GM19467 (cell line): ENCODE results near the gene NPM3.
"Not testable (repeated sequence)": the region's sequence is repeated elsewhere in the genome, so short reads cannot be mapped to it uniquely, and the experiment has no call there.

ENCODE experiments used
- ATAC-seq: cut with Tn5 transposase; IDR thresholded peaks from one replicate; pipeline ENCODE4 v1.9.1; 2021; ENCODE audit warnings: mild to moderate bottlenecking, moderate library complexity; ENCODE audit not compliant: unreplicated experiment

NPM3 gene

GRCh38 chr10:101807158-101807557 is 23.9 kb upstream of the NPM3 start:
- no peak for ATAC-seq

DNA sequence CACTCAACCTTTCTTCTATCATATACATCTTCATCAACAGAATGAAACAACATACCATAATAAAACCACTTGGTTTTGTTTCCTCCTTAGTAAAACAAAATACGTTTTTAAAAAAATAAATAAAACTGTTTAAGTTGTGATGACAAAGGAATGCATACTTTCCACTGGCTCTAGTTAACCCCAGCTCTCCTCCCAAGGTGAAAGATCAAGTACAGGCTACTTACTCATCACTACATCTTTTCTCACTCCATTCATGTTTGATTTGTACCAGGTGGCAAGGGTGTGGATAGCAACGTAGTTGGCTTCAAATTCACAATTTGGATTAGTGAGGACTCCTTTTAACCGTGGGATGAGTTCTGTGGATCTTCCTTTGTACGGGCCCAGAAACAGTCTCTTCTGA is 20.3 kb upstream of the NPM3 start:
- no peak for ATAC-seq

DNA sequence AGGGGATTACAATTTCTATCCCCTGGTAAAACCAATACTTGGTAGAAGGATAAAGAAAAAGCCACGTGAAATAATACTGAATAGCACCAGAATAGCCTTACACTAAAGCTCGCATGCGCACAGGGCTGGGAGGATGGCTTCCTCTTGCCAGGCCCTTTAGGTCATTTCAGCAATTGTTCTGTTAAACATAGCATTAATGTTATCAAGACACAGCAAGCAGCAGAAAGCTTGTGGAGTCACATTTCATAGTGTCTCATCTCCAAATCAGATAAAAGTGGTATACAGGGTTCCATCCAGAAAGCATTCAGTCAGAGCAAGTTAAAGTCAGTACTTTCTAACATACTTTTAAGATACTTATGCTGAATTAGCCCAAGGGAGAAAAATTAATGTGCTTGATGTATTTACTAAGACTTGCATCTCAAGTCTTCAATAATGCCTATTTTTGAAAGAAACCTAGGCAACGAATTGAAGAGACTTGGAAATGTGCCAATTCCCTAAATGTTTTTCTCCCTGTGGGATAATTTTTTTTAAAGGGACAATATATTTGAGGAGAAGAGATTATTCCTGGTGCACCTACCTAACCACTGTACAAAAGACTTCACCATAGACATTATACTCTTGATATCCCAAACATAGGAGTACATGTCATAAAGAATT is 14.3 kb upstream of the NPM3 start:
- ATAC-seq, result no peak

GRCh38 chr10:101793526-101793925 is 10.3 kb upstream of the NPM3 start:
- no peak for ATAC-seq

GRCh38 chr10:101789686-101790085 is 6.4 kb upstream of the NPM3 start:
- no peak for ATAC-seq

DNA sequence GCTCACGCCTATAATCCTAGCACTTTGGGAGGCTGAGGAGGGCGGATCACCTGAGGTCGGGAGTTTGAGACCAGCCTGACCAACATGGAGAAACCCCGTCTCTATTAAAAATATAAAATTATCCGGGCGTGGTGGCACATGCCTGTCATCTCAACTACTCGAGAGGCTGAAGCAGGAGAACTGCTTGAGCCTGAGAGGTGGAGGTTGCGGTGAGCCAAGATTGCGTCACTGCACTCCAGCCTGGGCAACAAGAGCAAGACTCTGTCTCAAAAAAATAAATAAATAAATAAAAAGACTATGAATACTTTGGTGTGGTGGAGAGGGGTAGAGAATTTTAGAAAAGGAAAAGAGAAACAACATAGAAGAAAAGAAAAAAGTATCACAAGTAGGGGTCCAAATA is 6.0 kb upstream of the NPM3 start:
- ATAC-seq, result not testable (repeated sequence)

DNA sequence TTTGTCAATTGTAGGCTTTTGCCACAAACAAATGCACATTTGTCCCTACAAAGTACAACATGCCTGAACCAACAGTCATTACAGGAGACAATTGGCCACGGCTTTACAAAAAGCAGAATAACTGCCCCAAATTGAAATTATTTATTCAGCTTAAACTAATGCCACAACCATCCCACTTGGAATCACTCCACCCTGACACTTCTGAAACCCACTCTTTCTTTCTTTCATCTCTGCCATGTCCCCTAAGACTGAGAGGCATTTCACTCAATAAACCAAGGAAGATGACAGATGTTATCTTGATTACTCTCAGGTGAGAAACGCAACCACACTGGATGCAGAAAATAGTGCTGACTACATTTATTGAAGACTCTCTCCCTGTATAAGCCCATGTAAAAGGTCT is 2.6 kb upstream of the NPM3 start:
- ATAC-seq, result no peak

DNA sequence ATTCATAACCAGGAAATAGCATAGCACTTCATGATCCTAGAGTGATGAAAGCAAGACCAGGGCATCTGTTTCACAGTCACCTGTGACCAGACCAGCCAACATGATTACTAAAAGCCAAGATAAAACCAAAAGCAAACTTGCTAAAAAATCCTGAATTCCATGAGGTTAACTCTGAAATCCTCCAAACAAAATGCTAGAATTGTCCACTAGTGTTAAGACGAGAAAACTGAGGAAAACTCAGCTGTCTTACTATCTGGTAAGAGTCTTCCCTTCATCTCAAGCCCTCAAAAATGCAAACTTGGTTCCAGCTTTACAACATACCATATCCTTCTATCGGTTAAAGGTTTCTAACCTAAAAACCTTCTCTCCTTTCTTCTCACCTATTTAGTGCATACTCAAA is 1.3 kb upstream of the NPM3 start:
- no peak for ATAC-seq

DNA sequence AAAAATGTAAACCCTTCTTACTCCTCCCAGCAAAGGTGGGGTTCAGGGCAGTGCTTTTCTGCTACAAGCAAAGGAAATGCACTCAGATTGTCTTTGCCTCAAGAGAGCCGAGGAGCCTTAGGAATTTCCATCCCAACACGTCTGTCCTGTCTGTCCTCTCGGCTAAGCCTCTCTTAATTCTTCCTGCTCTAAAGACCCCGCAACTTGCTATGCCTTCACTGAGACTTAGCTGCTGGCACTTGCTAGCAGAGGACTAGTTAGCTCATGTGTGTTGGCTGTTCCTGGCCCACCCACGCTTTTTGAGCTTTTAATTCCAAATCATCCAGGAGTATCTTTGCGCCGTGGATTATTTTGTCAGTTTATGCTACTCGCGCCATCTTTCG is 481 bp upstream of the NPM3 start:
- no peak for ATAC-seq

GRCh38 chr10:101781984-101782810 is 1.0 kb downstream of the NPM3 start:
- ATAC-seq, result no peak

GRCh38 chr10:101781655-101781983 is 1.6 kb downstream of the NPM3 start:
- no peak for ATAC-seq

GRCh38 chr10:101780818-101781654 is 2.2 kb downstream of the NPM3 start:
- no peak for ATAC-seq

GRCh38 chr10:101780187-101780817 is 2.9 kb downstream of the NPM3 start:
- no peak for ATAC-seq

- no peak for ATAC-seq
These were observed 3.6 kb downstream of the NPM3 start for GRCh38 chr10:101779544-101780186.

DNA sequence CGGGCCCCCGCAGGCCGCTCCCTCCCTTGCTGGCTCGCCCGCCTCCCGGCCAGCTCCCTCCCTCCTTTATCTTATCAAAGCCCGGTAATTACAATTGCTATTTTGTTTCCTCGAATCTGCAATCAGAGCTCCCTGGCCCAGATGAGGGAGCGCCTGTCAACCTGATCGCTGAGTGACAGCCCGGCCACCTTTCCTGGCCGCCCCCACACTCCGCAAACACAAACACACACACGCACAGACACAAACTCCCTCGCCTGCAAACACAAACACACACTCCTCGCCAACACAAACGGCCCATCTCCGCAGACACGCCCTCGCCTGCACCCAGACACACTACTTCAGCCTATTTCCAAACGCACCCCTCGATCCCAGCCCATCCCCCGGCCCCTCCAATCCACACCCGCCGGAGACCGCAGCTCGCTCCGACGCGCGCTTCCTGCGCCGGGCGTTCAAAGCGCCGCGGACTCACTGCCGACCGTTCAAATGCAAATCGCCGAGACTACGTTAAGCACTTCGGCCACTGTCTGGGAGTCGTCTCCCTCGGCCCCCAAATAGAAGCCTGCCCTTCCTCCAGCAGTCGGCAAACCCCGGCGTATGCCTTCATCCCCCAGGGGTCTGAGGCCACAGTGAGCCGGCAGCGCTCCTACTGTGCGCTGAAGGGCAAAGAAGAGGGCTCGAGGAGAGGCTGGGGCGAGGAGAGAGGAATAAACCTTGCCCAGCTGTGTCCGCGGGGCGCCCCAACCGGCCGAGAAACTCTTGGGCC is 4.3 kb downstream of the NPM3 start:
- no peak for ATAC-seq

GRCh38 chr10:101778151-101778780 is 5.0 kb downstream of the NPM3 start:
- no peak for ATAC-seq

DNA sequence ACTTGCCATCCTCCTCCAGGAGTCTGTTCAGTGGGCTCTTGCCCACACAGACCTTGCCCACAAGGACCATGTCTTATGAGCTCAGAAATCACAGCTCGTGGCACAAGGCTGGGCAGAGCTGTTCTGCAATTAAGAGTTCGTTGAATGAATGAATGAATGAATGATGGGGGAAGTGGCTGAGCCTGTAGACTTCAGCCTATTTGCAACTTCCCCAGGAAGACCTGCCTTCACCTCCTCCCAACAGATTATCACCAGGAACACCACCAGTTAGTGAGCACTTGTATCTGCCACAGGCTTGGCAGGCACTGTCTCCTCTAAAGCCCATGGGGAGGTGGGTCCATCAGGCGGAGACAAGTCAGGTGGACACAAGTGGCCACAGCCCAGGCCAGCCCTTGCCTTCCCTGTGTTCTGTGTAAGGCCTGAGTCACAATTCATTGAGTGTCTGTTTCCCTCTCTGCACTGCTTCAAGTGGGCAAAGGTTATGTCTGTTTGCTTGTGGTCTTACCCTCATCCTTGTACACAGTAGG is 5.6 kb downstream of the NPM3 start:
- no peak for ATAC-seq

DNA sequence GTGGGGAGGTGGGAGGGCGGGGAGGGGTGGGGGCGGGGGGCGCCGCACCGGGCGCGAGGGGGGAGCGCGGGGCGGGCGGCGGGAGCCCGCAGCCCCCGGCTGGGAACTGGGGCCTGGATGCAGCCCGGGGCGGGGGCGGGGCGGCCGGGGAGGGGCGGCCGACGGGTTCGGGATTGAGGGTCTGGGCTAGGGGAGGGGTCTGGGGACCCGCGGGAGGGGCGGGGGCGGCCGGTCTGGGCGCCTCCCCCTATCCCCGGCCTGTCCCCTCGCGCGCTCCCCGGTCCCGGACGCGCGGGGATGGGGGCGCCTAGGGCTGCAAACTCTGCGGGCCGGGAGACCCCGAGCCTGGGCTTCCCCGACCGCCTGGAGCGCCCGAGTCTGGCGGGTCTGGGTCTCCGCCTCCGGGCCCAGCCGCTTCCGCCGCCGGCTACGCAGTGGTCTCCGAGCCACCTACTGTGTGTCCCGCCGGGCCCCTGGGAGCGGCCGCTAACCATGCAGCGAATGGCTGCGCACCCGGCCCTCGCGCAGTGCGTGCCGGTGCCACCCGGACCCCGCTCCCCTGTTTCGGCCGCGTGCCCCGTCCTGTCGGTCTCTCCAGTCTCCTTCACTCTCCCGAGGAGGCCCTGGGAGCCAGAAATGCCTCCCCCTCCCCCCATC is 7.0 kb downstream of the NPM3 start:
- no peak for ATAC-seq
